Fibroblast of the aortic adventitia (primary cell): ENCODE measurements around the gene TEX36. TPM values are rescaled to one million over a fixed set of nuclear protein-coding genes. Genes with fewer than 3 reads are reported as not detected.
"Not testable (repeated sequence)": the region's sequence is repeated elsewhere in the genome, so short reads cannot be mapped to it uniquely, and the experiment has no call there.

ENCODE experiments used
- DNase-seq: peaks from one replicate; pipeline ENCODE4 v3.0.0-alpha.2; 2010; ENCODE audit warnings: low read depth
- H3K4me3 ChIP-seq: 2 replicates; pipeline ENCODE4 v1.5.1; 2011; ENCODE audit warnings: low read depth, mild to moderate bottlenecking, control low read depth, low read length, moderate library complexity
- total RNA-seq: library from RNA; depleted of rRNA; stranded (reverse); fragments of >200 nt; gene quantifications from 2 replicates; pipeline ENCODE4 v1.2.3, GENCODE V29; 2012; ENCODE audit warnings: low replicate concordance
- TF ChIP-seq, protein P1 (sequence below): IDR thresholded peaks from 2 replicates; pipeline ENCODE4 v1.5.1; 2011; ENCODE audit warnings: mild to moderate bottlenecking, low read length, control low read depth, inconsistent platforms; ENCODE audit not compliant: insufficient read depth

TEX36 gene
- total RNA-seq, 1 donor = 2.1 TPM

DNA sequence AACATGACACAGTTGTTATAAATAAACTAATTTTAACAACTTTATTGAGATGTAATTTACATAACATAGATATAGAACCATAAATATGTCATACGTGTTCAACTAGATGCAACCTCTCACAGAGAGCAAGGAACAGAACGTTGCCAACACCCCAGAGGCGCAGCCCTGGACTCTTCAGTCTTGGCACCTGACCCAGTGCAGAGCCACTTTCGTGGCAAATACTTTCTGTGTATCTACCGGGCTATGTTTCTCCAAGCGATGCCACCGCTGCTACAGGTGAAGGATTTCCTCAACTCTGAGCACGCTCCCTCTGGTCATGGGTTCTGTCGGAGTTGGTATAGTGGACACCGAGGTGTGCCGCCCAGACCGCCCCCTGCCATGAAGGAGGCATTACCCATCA lies 57.4 kb downstream of the TEX36 start:
- no peak for DNase-seq
- TF ChIP-seq, protein P1, sequence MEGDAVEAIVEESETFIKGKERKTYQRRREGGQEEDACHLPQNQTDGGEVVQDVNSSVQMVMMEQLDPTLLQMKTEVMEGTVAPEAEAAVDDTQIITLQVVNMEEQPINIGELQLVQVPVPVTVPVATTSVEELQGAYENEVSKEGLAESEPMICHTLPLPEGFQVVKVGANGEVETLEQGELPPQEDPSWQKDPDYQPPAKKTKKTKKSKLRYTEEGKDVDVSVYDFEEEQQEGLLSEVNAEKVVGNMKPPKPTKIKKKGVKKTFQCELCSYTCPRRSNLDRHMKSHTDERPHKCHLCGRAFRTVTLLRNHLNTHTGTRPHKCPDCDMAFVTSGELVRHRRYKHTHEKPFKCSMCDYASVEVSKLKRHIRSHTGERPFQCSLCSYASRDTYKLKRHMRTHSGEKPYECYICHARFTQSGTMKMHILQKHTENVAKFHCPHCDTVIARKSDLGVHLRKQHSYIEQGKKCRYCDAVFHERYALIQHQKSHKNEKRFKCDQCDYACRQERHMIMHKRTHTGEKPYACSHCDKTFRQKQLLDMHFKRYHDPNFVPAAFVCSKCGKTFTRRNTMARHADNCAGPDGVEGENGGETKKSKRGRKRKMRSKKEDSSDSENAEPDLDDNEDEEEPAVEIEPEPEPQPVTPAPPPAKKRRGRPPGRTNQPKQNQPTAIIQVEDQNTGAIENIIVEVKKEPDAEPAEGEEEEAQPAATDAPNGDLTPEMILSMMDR = no peak
- H3K4me3 ChIP-seq = no peak overlapping the region

DNA sequence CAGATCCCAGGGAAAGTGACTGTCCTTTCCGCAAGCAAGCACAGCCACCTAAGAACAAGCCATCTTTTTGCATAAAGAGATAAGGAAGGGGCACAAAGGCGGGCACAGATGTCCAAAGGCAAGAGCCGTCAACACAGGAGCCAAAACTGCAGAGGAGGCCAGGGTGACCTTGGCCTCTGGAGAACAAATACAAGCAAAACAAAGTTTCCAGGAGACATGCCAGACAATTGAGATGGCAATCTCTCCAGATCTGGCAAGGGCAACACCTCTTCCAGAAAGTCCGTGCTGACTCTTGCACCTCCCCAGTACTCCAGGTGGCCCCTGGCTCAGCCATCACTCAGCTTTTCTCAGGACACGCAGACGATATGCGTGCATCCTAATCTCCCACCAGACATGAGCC lies 58.2 kb downstream of the TEX36 start:
- no peak for DNase-seq
- TF ChIP-seq, protein P1 = no peak
- H3K4me3 ChIP-seq = no peak overlapping the region

DNA sequence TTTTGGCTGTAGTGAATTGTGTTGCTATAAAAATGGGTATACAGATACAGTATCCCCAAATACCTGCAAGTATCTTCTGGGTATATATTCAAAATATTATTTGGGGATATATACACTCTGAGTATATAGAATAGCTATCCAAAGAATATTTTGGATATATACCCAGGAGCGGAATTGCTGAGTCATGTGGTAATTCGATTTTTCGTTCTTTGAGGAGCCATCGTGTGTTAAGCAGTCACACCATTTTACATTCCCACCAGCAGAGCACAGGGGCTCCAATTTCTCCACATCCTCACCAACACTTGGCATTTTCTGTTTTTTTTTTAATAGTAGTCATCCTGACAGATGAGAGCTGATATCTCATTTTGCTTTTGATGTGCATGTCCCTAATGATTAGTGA lies 61.9 kb downstream of the TEX36 start:
- DNase-seq = no peak

DNA sequence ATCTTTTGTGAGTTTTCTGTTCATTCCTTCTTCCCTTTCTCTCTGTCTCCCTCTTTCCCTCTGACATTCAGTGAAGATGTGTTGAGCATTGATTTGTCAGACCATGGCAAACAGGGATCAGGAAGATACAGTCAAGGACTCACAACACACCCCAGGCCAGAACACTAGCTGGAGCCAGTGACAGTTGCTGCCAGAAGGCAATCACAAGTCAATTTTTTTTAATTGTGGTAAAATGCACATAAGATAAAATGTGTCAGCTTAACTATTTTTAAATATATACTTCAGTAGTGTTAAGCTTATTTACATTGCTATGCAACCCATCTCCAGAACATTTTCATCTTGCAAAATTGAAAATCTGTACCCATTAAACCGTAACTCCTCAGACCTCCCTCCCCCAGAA lies 62.6 kb downstream of the TEX36 start:
- TF ChIP-seq, protein P1 = no peak
- no peak for DNase-seq

More for the DNA sequence above, 61.9 kb downstream of the TEX36 start:
- H3K4me3 ChIP-seq = no peak overlapping the region
- TF ChIP-seq, protein P1 = no peak

DNA sequence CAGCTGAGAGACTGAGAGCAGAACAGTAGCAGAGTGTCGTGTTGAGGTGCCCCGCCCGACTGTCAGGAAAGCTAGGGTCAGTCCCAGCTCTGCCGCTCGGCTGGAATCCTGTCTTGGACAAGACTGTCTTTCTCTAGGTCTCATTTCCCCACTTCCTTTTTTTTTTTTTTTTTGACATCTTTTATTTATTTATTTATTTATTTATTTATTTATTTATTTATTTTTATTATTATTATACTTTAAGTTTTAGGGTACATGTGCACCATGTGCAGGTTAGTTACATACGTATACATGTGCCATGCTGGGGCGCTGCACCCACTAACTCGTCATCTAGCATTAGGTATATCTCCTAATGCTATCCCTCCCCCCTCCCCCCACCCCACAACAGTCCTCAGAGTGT lies 69.9 kb downstream of the TEX36 start:
- not testable (repeated sequence) for DNase-seq, H3K4me3 ChIP-seq

More for the DNA sequence above, 62.6 kb downstream of the TEX36 start:
- no peak overlapping the region for H3K4me3 ChIP-seq

DNA sequence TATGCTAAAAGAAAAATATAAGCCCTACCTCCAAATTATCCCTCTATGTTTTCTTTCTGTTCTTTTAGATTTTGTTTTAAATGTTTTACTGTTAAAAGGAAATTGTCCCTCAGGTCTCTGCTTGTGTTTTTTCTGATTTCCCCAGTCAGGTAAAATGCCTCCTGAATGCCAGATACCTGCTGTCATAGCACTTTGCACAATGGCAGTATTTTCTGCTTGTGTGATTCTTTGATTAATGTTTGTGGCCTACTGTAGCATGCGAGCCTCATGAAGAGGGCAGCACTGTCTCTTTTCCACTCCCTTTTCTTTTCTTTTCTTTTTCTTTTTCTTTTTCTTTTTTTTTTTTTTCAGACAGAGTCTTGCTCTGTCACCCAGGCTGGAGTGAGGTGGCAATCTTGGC lies 71.2 kb downstream of the TEX36 start:
- TF ChIP-seq, protein P1 = no peak
- H3K4me3 ChIP-seq = no peak overlapping the region
- DNase-seq = no peak

DNA sequence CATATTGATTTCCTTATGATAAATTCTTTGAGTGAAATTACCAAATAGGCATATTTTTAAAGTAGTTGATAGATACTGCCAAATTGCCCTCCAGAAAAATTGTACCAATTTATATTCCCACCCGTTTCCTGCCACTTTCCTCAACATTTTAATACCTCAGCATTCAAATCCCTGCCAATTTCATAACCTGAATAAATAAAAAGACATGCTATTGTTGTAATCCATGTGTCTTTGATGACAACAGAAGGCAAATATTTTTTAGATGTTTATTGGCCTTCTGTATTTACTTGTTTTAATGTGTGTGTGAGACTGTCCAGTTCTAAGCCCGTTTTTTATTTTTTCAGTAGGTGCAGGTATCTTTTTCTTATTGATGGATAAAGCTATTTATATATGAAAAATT lies 71.7 kb downstream of the TEX36 start:
- DNase-seq = no peak
- TF ChIP-seq, protein P1 = no peak
- H3K4me3 ChIP-seq = no peak overlapping the region
